BE2C (cell line): ENCODE results near the gene ACTA1. TPM values are rescaled to one million over a fixed set of nuclear protein-coding genes. Genes with fewer than 3 reads are reported as not detected.
"Not testable (repeated sequence)": the region's sequence is repeated elsewhere in the genome, so short reads cannot be mapped to it uniquely, and the experiment has no call there.

ENCODE experiments used
- DNase-seq: peaks from one replicate; pipeline ENCODE4 v3.0.0-alpha.2; 2020
- H3K27me3 ChIP-seq: fragments of 250-450 bp; sonication (Bioruptor Pico); 2 replicates; pipeline ENCODE4 v1.5.1; 2020; ENCODE audit warnings: mild to moderate bottlenecking
- H3K36me3 ChIP-seq: fragments of 250-450 bp; sonication (Bioruptor Pico); 2 replicates; pipeline ENCODE4 v1.5.1; 2020; ENCODE audit warnings: mild to moderate bottlenecking
- H3K4me1 ChIP-seq: fragments of 250-450 bp; sonication (Bioruptor Pico); 2 replicates; pipeline ENCODE4 v1.5.1; 2020
- H3K4me3 ChIP-seq: 2 replicates; pipeline ENCODE4 v1.5.1; 2011; ENCODE audit warnings: low read depth, low read length
- H3K9me3 ChIP-seq: fragments of 250-450 bp; sonication (Bioruptor Pico); 2 replicates; pipeline ENCODE4 v1.5.1; 2020
- CTCF ChIP-seq: IDR thresholded peaks from 2 replicates; pipeline ENCODE4 v1.5.1; 2012; ENCODE audit warnings: mild to moderate bottlenecking, low read depth, low read length
- polyA plus RNA-seq: library from polyadenylated mRNA; unstranded; fragments of >200 nt; gene quantifications from one replicate; pipeline ENCODE4 v1.2.1, GENCODE V29; 2012; ENCODE audit warnings: low read depth, missing spikeins; ENCODE audit not compliant: insufficient read length, insufficient read depth

The ACTA1 gene
- 3.8 TPM for polyA plus RNA-seq

GRCh38 chr1:229434005-229434640 lies at the start of gene ACTA1:
ACTA1 (minus strand) TSS chr1:229434094; CDS start chr1:229433115, 979 bp downstream.
- Histone ChIP-seq H3K27me3 (no peaks in the 10 kb centered on the region), H3K4me1 (peaks cover 3% of the 10 kb centered on the region), H3K36me3 (peaks cover 1% of the 10 kb centered on the region), H3K9me3 (no peaks in the 10 kb centered on the region), H3K4me3 (peak within 1 kb of the TSS; percentile 41)
- DNase-seq = no peak
- TF ChIP-seq CTCF = no peak

- H3K36me3 ChIP-seq = peaks cover 62% of the 10 kb centered on the region
- no peaks in the 10 kb centered on the region for H3K9me3 ChIP-seq
- H3K4me3 ChIP-seq = no peak overlapping the region
- H3K4me1 ChIP-seq = no peaks in the 10 kb centered on the region
- TF ChIP-seq CTCF = no peak
- no peak for DNase-seq
- H3K27me3 ChIP-seq = no peaks in the 10 kb centered on the region
Measured at GRCh38 chr1:229482511-229482910, 48.6 kb upstream of the ACTA1 start.

GRCh38 chr1:229480495-229480894 lies 46.6 kb upstream of the ACTA1 start:
- Histone ChIP-seq H3K36me3 (peaks cover 60% of the 10 kb centered on the region), H3K4me3 (no peak overlapping the region), H3K9me3 (no peaks in the 10 kb centered on the region), H3K27me3 (no peaks in the 10 kb centered on the region), H3K4me1 (no peaks in the 10 kb centered on the region)
- TF ChIP-seq CTCF = no peak
- DNase-seq = peak; percentile 27

DNA sequence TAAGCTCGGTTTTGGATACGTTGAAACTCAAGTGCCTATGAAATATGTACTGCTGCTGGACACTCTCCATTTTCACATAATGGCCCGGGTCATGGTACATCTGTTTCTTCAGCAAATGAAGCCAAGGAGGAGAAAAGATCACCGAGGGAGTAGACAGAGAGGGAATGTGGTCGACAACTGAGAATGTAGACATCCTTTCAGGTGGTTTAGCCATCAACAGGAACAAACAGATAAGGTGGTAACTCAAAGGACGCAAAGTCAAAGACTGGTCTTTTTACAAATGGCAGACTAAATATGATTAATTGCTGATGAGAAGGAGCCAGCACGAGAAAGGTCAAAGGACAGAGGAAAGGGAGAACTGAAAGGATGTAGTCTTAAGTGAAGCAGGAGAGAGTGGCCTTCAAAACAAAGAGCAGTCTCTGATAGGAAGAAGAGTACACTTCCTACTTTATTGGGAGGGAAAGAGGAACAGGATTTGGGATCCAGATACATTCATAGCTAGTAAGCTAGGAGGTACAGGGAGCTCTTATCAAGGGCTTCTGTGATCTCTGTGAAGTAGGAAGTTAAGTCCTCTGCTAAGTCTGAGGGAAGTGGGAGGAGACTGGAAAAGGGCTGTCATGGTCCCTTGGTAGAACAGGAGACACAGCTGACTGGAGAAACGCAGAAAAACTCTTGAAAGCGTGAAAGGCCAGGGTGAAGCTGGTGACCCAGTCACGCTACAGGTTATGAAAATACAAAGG lies 45.9 kb upstream of the ACTA1 start:
- DNase-seq = no peak
- H3K4me3 ChIP-seq = no peak overlapping the region
- no peak for TF ChIP-seq CTCF
- no peaks in the 10 kb centered on the region for H3K9me3 ChIP-seq
- H3K4me1 ChIP-seq = no peaks in the 10 kb centered on the region
- no peaks in the 10 kb centered on the region for H3K27me3 ChIP-seq
- H3K36me3 ChIP-seq = peaks cover 59% of the 10 kb centered on the region

DNA sequence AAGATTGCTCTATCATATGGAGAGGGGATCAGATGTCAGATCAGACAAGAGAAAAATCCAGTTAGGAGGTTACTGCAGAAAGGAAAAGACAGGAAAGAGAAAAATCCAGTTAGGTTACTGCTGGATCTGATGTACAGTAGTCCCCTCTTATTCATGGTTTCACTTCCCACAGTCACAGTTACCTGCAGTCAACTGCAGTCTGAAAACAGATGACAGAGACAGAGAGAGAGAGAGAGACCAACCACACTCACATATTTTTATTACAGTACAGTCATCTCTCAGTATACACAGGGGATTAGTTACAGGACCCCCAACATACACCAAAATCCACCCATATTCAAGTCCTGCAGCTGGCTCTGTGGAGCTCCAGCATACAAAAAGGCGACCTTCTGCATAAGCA lies 45.0 kb upstream of the ACTA1 start:
- H3K27me3 ChIP-seq = no peaks in the 10 kb centered on the region
- H3K36me3 ChIP-seq = peaks cover 60% of the 10 kb centered on the region
- H3K4me3 ChIP-seq = no peak overlapping the region
- DNase-seq = no peak
- H3K4me1 ChIP-seq = no peaks in the 10 kb centered on the region
- no peaks in the 10 kb centered on the region for H3K9me3 ChIP-seq
- no peak for TF ChIP-seq CTCF

GRCh38 chr1:229475859-229476258 lies 42.0 kb upstream of the ACTA1 start:
- H3K27me3 ChIP-seq, H3K4me3 ChIP-seq, DNase-seq, H3K9me3 ChIP-seq, H3K4me1 ChIP-seq: not testable (repeated sequence)
- peaks cover 49% of the 10 kb centered on the region for H3K36me3 ChIP-seq
